ENCODE data around the gene TMEM240.
"Not testable (repeated sequence)": the region's sequence is repeated elsewhere in the genome, so short reads cannot be mapped to it uniquely, and the experiment has no call there.

Gene TMEM240

DNA sequence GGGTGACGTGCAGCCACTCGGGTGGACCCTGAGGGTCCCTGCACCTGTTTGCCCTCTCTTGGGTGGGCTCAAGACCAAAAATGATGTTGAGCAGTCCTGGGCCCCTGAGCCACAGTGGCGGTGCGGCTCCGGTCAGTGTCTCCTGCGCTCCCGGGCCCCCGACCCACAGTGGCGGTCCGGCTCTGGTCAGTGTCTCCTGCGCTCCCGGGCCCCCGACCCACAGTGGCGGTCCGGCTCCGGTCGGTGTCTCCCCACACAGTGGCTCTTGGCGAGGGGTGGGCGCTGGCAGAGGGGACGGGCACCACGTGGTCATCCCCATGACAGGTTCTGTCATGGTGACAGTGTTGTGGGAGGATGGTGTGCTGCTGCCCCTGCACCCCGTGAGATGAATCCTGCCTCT, 46.1 kb downstream of the TMEM240 start:
- not testable (repeated sequence) for DNase-seq (ENCODE audit: low spot score)

- no peak for DNase-seq (ENCODE audit: low spot score)
These were observed 48.8 kb downstream of the TMEM240 start for GRCh38 chr1:1491601-1492000.

- no peak for DNase-seq (ENCODE audit: low spot score)
These were observed 49.7 kb downstream of the TMEM240 start for GRCh38 chr1:1490633-1491230.

DNA sequence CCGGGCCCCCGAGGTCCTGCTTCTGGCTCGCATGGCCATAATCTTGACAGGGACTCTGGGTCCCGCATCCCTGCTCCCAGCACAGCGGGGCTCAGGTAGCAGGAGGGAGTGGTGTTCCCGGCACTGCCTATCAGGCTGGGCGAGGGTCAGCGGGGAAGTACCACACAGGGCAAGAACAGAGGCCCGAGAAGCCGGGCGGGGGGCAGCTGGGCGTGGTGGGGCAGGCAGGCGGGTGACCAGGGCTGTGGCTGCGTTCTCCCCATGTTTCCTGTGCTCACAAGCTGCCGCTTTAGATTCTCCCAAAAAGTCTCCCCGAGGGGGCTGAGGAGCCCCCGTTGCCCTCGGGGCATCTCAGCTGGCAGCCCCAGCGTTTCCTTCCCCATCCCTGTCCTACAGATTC, 50.6 kb downstream of the TMEM240 start:
- no peak for DNase-seq (ENCODE audit: low spot score)

DNA sequence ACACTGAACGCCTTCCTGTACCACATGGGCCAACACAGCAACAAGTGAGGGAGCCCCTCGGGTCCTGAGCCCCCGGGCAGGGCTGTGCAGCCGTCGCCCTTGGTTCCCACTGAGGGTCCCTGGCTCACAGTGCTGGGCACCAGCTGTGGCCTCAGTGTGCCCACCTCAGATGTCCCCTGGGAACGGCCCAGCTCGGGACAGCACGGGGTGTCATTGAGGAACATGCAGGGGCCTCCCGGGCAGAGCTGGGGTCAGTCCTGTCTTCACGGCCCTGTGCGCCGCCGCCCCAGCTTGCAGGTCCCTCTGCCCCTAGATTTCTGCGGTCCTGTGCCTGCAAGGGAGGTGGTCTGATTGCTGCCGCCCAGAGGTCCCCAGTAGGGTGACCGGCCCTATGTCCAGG, 51.2 kb downstream of the TMEM240 start:
- no peak for DNase-seq (ENCODE audit: low spot score)

DNA sequence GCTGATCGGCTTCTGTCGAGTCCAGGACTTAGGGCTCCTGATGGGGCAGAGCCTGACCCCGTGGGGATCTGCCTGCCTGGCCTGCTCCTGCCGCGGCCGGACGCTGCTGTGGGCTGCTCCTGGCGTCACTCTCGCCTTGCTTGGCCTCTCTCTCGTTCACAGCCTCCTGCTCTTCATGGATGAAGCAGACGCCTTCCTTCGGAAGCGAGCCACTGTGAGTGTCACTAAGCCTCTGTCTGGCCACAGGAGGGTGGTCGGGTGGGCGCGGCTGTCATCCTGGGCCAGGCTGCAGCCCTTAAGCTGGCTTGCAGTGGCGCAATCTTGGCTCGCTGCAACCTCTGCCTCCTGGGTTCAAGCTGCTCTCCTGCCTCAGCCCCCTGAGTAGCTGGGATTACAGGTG, 52.7 kb downstream of the TMEM240 start:
- DNase-seq (ENCODE audit: low spot score), result no peak

GRCh38 chr1:1485755-1486317, 54.6 kb downstream of the TMEM240 start:
- DNase-seq (ENCODE audit: low spot score), result not testable (repeated sequence)

DNA sequence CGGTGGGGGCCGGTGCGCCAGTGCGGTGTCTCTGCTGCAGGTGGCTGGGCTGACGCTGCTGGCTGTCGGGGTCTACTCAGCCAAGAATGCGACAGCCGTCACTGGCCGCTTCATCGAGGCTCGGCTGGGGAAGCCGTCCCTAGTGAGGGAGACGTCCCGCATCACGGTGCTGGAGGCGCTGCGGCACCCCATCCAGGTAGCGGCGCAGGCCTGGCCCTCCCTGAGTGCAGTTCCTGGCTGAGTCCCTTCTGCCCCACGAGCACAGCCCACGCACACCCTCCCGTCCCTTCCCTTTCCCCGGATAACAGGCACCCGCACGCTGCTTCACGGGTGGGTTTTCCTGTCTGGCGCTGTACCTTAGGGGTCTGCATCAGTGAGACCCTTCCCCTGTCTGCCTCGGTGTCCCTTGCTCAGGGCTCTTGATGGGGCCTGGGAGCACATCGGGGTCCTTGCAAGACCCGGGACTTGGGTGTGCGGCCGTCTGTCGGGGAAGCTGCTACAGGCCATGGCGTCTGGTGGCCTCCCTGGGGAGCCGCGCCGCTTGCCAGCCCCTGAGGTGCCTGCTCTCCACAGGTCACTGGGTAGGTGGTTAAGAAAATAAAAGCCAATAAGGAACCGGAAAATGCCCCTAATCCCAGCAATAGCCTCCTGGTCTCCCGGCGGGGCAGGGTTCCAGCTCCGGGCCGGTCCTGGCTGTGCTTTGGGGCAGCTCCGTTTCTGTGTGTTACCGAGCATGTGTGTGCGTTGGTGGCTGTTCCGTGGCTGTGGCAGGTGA, 55.3 kb downstream of the TMEM240 start:
- DNase-seq (ENCODE audit: low spot score), result not testable (repeated sequence)
